ENCODE data around the gene WFDC6.

GRCh38 chr20:45550765-45551164, 11.5 kb upstream of the WFDC6 start:
- TF ChIP-seq CTCF (conservative IDR thresholded peaks at IDR 0.05) (no peak), EZH2 (IDR thresholded peaks at IDR 0.05; ENCODE audit: low read depth) (no peak)
